ENCODE results near the gene EFCAB14. TPM values are rescaled to one million over a fixed set of nuclear protein-coding genes. Genes with fewer than 3 reads are reported as not detected.

Gene EFCAB14
- total RNA-seq, 4 donors from 2014 or later = 129 to 162 (median 138) TPM

DNA sequence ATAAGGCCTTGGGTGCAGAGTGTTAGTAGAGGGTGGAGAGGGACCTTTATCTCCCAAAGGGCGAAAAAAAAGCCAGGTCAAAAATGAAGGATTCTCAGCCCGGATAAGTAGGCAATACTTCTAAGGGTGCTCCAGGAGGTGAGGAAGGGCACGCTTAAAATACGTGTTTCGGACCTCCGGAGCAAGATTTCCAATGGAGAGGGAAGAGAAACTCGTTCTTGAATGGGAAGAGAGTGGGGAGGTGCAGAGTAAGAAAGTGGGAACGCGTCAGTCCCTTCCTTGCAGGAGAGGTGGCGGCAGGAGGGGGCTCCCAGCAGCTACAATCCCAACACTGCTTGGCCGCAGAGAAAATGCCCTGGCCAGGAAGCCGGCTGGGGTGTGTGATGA is 581 bp downstream of the EFCAB14 start:
- H3K27me3 ChIP-seq = no peaks in the 10 kb centered on the region
- WGBS, 2 donors = 1 to 3% methylated on average over 12 of the region's 12 CpGs
- TF ChIP-seq CTCF (IDR thresholded peaks at IDR 0.05) (no peak), POLR2A (IDR thresholded peaks at IDR 0.05) (no peak)
- intact Hi-C loops (cut with DNase I) = no loop called here
- H3K4me1 ChIP-seq = peaks cover 14 to 20% of the 10 kb centered on the region in 2 donors
- DNase-seq = no peak
- H3K36me3 ChIP-seq = peaks cover 8 to 17% of the 10 kb centered on the region in 2 donors
- H3K9me3 ChIP-seq = no peaks in the 10 kb centered on the region
- peak overlapping the region in 1 of 3 donors; percentile 68 for H3K27ac ChIP-seq
- peak overlapping the region; percentile 88 to 95 (median 93) for H3K4me3 ChIP-seq (replicated peaks in 1 of 3)

- DNase-seq = no peak
- Histone ChIP-seq H3K9me3 (no peaks in the 10 kb centered on the region), H3K4me3 (replicated peaks in 1 of 3) (peak overlapping the region in 1 of 3 donors; percentile 95), H3K4me1 (peaks cover 14 to 20% of the 10 kb centered on the region in 2 donors), H3K27me3 (no peaks in the 10 kb centered on the region), H3K36me3 (peaks cover 8 to 17% of the 10 kb centered on the region in 2 donors), H3K27ac (no peak overlapping the region)
- WGBS, 2 donors = 58 to 73% methylated on average over 9 of the region's 9 CpGs
- TF ChIP-seq POLR2A (IDR thresholded peaks at IDR 0.05) (no peak), CTCF (IDR thresholded peaks at IDR 0.05) (no peak)
- intact Hi-C loops (cut with DNase I) = no loop called here
Observed at GRCh38 chr1:46717654-46718053, 1.3 kb downstream of the EFCAB14 start.

DNA sequence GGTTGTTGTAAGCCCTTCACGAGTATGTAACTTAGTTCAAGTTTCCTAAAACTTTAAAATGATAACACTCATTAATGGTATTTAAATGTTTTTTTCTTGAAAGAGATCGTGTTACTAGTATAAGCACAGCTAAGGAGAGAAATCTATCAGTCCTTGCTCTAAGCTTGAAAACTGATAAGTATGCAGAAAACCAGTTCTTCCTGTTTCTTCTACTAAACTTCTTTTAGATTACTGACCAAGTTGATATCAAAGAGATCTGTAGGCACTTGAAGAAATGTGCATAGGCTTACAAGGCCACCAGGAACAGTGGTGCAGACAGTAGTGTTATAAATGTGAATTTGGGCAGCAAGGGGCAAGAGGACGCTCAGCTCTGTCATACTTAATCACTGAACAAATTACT is 3.9 kb downstream of the EFCAB14 start:
- no peak for TF ChIP-seq POLR2A (IDR thresholded peaks at IDR 0.05)
- no peak for TF ChIP-seq CTCF (IDR thresholded peaks at IDR 0.05)
- no peaks in the 10 kb centered on the region for H3K9me3 ChIP-seq
- 45 to 59% methylated on average over 3 of the region's 3 CpGs for WGBS, 2 donors
- H3K27me3 ChIP-seq = no peaks in the 10 kb centered on the region
- peaks cover 14 to 20% of the 10 kb centered on the region in 2 donors for H3K4me1 ChIP-seq
- no peak overlapping the region for H3K4me3 ChIP-seq (replicated peaks in 1 of 3)
- no peak overlapping the region for H3K27ac ChIP-seq
- no peak for DNase-seq
- H3K36me3 ChIP-seq = peaks cover 8 to 22% of the 10 kb centered on the region in 2 donors
- intact Hi-C loops (cut with DNase I) = no loop called here

DNA sequence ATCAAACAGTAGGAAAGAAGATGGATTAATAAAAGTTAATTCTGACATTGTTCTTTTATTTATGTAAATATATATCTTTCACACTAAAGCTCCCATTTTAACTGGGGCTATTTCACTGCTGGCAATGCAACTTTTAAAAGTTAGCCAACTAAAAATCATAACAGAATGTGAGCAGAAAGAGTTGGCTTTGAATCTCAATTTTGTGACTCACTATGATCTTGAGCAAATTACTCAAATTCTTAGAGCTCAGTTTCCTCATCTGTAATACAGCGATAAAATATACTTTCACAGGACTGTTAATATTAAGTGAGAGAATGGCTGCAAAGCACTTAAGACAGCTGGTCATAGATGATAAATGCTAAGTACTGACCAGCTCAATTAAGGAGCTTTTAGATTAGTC is 10.8 kb downstream of the EFCAB14 start:
- Histone ChIP-seq H3K4me1 (no peaks in the 10 kb centered on the region), H3K27ac (no peak overlapping the region), H3K4me3 (replicated peaks in 1 of 3) (no peak overlapping the region), H3K9me3 (no peaks in the 10 kb centered on the region), H3K36me3 (peaks cover 30 to 34% of the 10 kb centered on the region in 2 donors), H3K27me3 (no peaks in the 10 kb centered on the region)
- DNase-seq = no peak
- intact Hi-C loops (cut with DNase I) = no loop called here
- 91 to 94% methylated on average over 1 of the region's 1 CpG for WGBS, 2 donors
- TF ChIP-seq CTCF (IDR thresholded peaks at IDR 0.05) = no peak
- no peak for TF ChIP-seq POLR2A (IDR thresholded peaks at IDR 0.05)

DNA sequence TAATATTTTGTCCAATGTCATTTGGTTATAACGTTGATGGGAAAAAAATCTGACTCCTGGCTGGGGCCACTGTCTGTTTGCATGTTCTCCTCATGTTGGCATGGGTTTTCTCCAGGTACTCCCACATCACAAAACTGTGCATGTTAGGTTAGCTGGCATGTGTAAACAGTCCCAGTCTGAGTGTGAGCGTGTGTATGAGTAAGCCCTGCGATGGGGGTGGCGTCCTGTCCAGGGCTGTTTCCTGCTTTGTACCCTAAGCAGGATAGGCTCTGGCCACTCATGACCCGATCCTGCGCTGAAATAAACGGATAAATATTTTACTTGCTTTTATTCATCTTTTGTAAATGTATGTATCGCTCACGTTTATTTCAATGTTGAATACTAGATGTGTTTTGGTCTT is 13.5 kb downstream of the EFCAB14 start:
- Histone ChIP-seq H3K9me3 (no peaks in the 10 kb centered on the region), H3K4me1 (no peaks in the 10 kb centered on the region), H3K4me3 (replicated peaks in 1 of 3) (no peak overlapping the region), H3K27me3 (no peaks in the 10 kb centered on the region), H3K36me3 (peaks cover 30 to 33% of the 10 kb centered on the region in 2 donors), H3K27ac (no peak overlapping the region)
- intact Hi-C loops (cut with DNase I) = no loop called here
- 87 to 90% methylated on average over 9 of the region's 9 CpGs for WGBS, 2 donors
- no peak for DNase-seq
- TF ChIP-seq POLR2A (IDR thresholded peaks at IDR 0.05) (no peak), CTCF (IDR thresholded peaks at IDR 0.05) (no peak)

All from thyroid gland (tissue), 4 donors.